ENCODE data around the gene GABRB3.

The GABRB3 gene

GRCh38 chr15:26572602-26573350, 200.1 kb downstream of the GABRB3 start:
- H3K4me1 ChIP-seq (ENCODE audit: control insufficient read depth, insufficient read depth, low read length): no peaks in the 10 kb centered on the region
- ChIA-PET CTCF (interaction anchor here (0.6 kb wide), 1 partner anchor 231 kb away, joined by 3 read pairs; no protein-coding TSS in a partner anchor), POLR2A (no interaction called here)
- no peak overlapping the region for H3K4me3 ChIP-seq (ENCODE audit: low read depth, low read length)
- H3K9me3 ChIP-seq (ENCODE audit: control insufficient read depth, insufficient read depth, low read depth, low read length): no peaks in the 10 kb centered on the region
- H3K27ac ChIP-seq (ENCODE audit: extremely low read depth, low read depth, low read length): no peak overlapping the region
- TF ChIP-seq BCL6B (tag by site-specific recombination; IDR thresholded peaks at IDR 0.05): no peak
- TF ChIP-seq ZBTB6 (tag by site-specific recombination; IDR thresholded peaks at IDR 0.05): no peak
- TF ChIP-seq ZNF837 (tag by site-specific recombination; IDR thresholded peaks at IDR 0.05): no peak
- TF ChIP-seq ZNF600 (tag by site-specific recombination; IDR thresholded peaks at IDR 0.05): no peak
- TF ChIP-seq BCL11B (tag by site-specific recombination; IDR thresholded peaks at IDR 0.05; ENCODE audit: low read depth): no peak
- TF ChIP-seq YY1 (tag by site-specific recombination; IDR thresholded peaks at IDR 0.05): no peak
- TF ChIP-seq ZNF777 (tag by site-specific recombination; IDR thresholded peaks at IDR 0.05; ENCODE audit: borderline replicate concordance): no peak
- no peak for TF ChIP-seq ZNF580 (tag by site-specific recombination; IDR thresholded peaks at IDR 0.05)
- TF ChIP-seq ZNF623 (tag by site-specific recombination; IDR thresholded peaks at IDR 0.05): no peak
- TF ChIP-seq ZNF146 (tag by site-specific recombination; IDR thresholded peaks at IDR 0.05): no peak
- no peak for TF ChIP-seq ZNF792 (tag by site-specific recombination; IDR thresholded peaks at IDR 0.05)
- TF ChIP-seq ZNF184 (tag by site-specific recombination; IDR thresholded peaks at IDR 0.05): no peak
- no peak for TF ChIP-seq ZFP41 (tag by site-specific recombination; IDR thresholded peaks at IDR 0.05; ENCODE audit: borderline replicate concordance)
- TF ChIP-seq ZNF704 (tag by site-specific recombination; IDR thresholded peaks at IDR 0.05): no peak
- no peak for TF ChIP-seq GLIS1 (tag by site-specific recombination; IDR thresholded peaks at IDR 0.05)
- TF ChIP-seq MYNN (tag by site-specific recombination; IDR thresholded peaks at IDR 0.05; ENCODE audit: borderline replicate concordance): no peak
- no peak for TF ChIP-seq FEZF1 (tag by site-specific recombination; IDR thresholded peaks at IDR 0.05)
- TF ChIP-seq ZNF174 (tag by site-specific recombination; IDR thresholded peaks at IDR 0.05): no peak
- TF ChIP-seq ZNF544 (tag by site-specific recombination; IDR thresholded peaks at IDR 0.05): no peak
- no peaks in the 10 kb centered on the region for H3K36me3 ChIP-seq (ENCODE audit: control insufficient read depth in 2 of 2, insufficient read depth in 1 of 2, low read length in 2 of 2)

GRCh38 chr15:26571346-26571745, 201.5 kb downstream of the GABRB3 start:
- no peaks in the 10 kb centered on the region for H3K4me1 ChIP-seq (ENCODE audit: control insufficient read depth, insufficient read depth, low read length)
- ChIA-PET CTCF (no interaction called here), POLR2A (no interaction called here)
- H3K9me3 ChIP-seq (ENCODE audit: control insufficient read depth, insufficient read depth, low read depth, low read length): no peaks in the 10 kb centered on the region
- no peak overlapping the region for H3K27ac ChIP-seq (ENCODE audit: extremely low read depth, low read depth, low read length)
- H3K36me3 ChIP-seq (ENCODE audit: control insufficient read depth in 2 of 2, insufficient read depth in 1 of 2, low read length in 2 of 2): peaks cover 0 to 5% of the 10 kb centered on the region in 2 experiments; a peak in 1 of 3 replicates
- no peak overlapping the region for H3K4me3 ChIP-seq (ENCODE audit: low read depth, low read length)
- TF ChIP-seq ZNF362 (tag by site-specific recombination; IDR thresholded peaks at IDR 0.05) (no peak), ZBTB49 (tag by site-specific recombination; IDR thresholded peaks at IDR 0.05; ENCODE audit: low read depth) (no peak), ZNF626 (tag by site-specific recombination; IDR thresholded peaks at IDR 0.05) (no peak), ZNF560 (tag by site-specific recombination; IDR thresholded peaks at IDR 0.05; ENCODE audit: borderline replicate concordance) (no peak), BCL11A (tag by site-specific recombination; IDR thresholded peaks at IDR 0.05; ENCODE audit: low read depth) (no peak), ZNF776 (tag by site-specific recombination; IDR thresholded peaks at IDR 0.05; ENCODE audit: borderline replicate concordance) (no peak), ZNF112 (tag by site-specific recombination; IDR thresholded peaks at IDR 0.05) (no peak), ZNF324 (tag by site-specific recombination; IDR thresholded peaks at IDR 0.05) (no peak), WT1 (tag by site-specific recombination; IDR thresholded peaks at IDR 0.05) (no peak), MYNN (tag by site-specific recombination; IDR thresholded peaks at IDR 0.05; ENCODE audit: borderline replicate concordance) (no peak), ZNF394 (tag by site-specific recombination; IDR thresholded peaks at IDR 0.05; ENCODE audit: borderline replicate concordance) (no peak)

Data from HEK293 (cell line).